Liver (tissue), 9 donors: ENCODE data around the gene GPD1. TPM values are rescaled to one million over a fixed set of nuclear protein-coding genes. Genes with fewer than 3 reads are reported as not detected.

ENCODE experiments used
- DNase-seq: peaks from one replicate; pipeline ENCODE4 v3.0.0-alpha.2; 2017; ENCODE audit warnings: low spot score
- H3K27ac ChIP-seq, 2 donors: one replicate each; pipeline ENCODE4 v1.7.0; 2013; ENCODE audit warnings: inconsistent platforms in 2 of 2, low read length in 2 of 2, control low read depth in 1 of 2, low read depth in 1 of 2, mild to moderate bottlenecking in 1 of 2
- H3K27me3 ChIP-seq, 4 donors: one replicate each; pipeline versions ENCODE4 v1.6.1 to v1.7.0; 2013; ENCODE audit warnings: low read length in 3 of 4, inconsistent platforms in 1 of 4, mild to moderate bottlenecking in 1 of 4, moderate library complexity in 1 of 4; ENCODE audit not compliant: control insufficient read depth in 4 of 4, insufficient read depth in 4 of 4
- H3K36me3 ChIP-seq, 4 donors: one replicate each; pipeline versions ENCODE4 v1.6.1 to v1.7.0; 2013; ENCODE audit warnings: low read length in 3 of 4, mild to moderate bottlenecking in 3 of 4, low read depth in 1 of 4, moderate library complexity in 1 of 4; ENCODE audit not compliant: control insufficient read depth in 4 of 4, insufficient read depth in 3 of 4
- H3K4me1 ChIP-seq, 4 donors: one replicate each; pipeline versions ENCODE4 v1.6.1 to v1.7.0; 2013; ENCODE audit warnings: low read length in 3 of 4, mild to moderate bottlenecking in 3 of 4, moderate library complexity in 1 of 4; ENCODE audit not compliant: control insufficient read depth in 4 of 4, insufficient read depth in 4 of 4
- H3K4me3 ChIP-seq, 3 donors: one replicate each; pipeline versions ENCODE4 v1.6.1 to v1.7.0; 2013; ENCODE audit warnings: low read length in 3 of 3, control low read depth in 1 of 3, low read depth in 1 of 3, mild to moderate bottlenecking in 1 of 3
- H3K9ac ChIP-seq, 2 donors: one replicate each; pipeline ENCODE4 v1.7.0; 2013; ENCODE audit warnings: low read length in 2 of 2, mild to moderate bottlenecking in 2 of 2, moderate library complexity in 2 of 2, control low read depth in 1 of 2, low read depth in 1 of 2
- H3K9me3 ChIP-seq, 4 donors: one replicate each; pipeline versions ENCODE4 v1.6.1 to v1.7.0; 2013; ENCODE audit warnings: low read length in 3 of 4; ENCODE audit not compliant: control insufficient read depth in 4 of 4
- EGR1 ChIP-seq, 2 donors: IDR thresholded peaks; 2 replicates each; pipeline ENCODE4 v1.6.1; 2016 to 2018; ENCODE audit warnings: antibody characterized with exemption in 2 of 2, low read depth in 2 of 2
- FOXA1 ChIP-seq: IDR thresholded peaks from 2 replicates; pipeline ENCODE4 v1.6.1; 2016; ENCODE audit warnings: antibody characterized with exemption
- FOXA2 ChIP-seq: IDR thresholded peaks from 2 replicates; pipeline ENCODE4 v1.6.1; 2016; ENCODE audit warnings: antibody characterized with exemption
- GABPA ChIP-seq, 2 donors: IDR thresholded peaks in 1 of 2; conservative IDR thresholded peaks in 1 of 2; 2 replicates each; pipeline ENCODE4 v1.6.1; 2016; ENCODE audit warnings: antibody characterized with exemption in 2 of 2, mild to moderate bottlenecking in 1 of 2, moderate library complexity in 1 of 2
- HNF4A ChIP-seq, 2 donors: conservative IDR thresholded peaks; 2 replicates each; pipeline ENCODE4 v1.6.1; 2016; ENCODE audit warnings: antibody characterized with exemption in 2 of 2, mild to moderate bottlenecking in 2 of 2
- HNF4G ChIP-seq: IDR thresholded peaks from 2 replicates; pipeline ENCODE4 v1.6.1; 2016; ENCODE audit warnings: antibody characterized with exemption
- JUND ChIP-seq, 2 donors: IDR thresholded peaks; 2 replicates each; pipeline ENCODE4 v1.6.1; 2016; ENCODE audit warnings: antibody characterized with exemption in 2 of 2
- NR2F2 ChIP-seq: IDR thresholded peaks from 2 replicates; pipeline ENCODE4 v1.6.1; 2016; ENCODE audit warnings: antibody characterized with exemption
- RXRA ChIP-seq, 2 donors: IDR thresholded peaks; 2 replicates each; pipeline ENCODE4 v1.6.1; 2017 to 2018; ENCODE audit warnings: antibody characterized with exemption in 2 of 2, mild to moderate bottlenecking in 1 of 2
- SP1 ChIP-seq: IDR thresholded peaks from 2 replicates; pipeline ENCODE4 v1.6.1; 2018; ENCODE audit warnings: antibody characterized with exemption, mild to moderate bottlenecking
- TAF1 ChIP-seq: conservative IDR thresholded peaks from 2 replicates; pipeline ENCODE4 v1.6.1; 2016; ENCODE audit warnings: antibody characterized with exemption, mild to moderate bottlenecking
- YY1 ChIP-seq: IDR thresholded peaks from 2 replicates; pipeline ENCODE4 v1.6.1; 2016; ENCODE audit warnings: antibody characterized with exemption, mild to moderate bottlenecking
- WGBS: extraction: QIAGEN DNeasy Blood & Tissue Kit; methylation state at CpG from one replicate; pipeline ENCODE4 v1.1.7; 2013; 5-methylcytosine and 5-hydroxymethylcytosine counted together
- polyA plus RNA-seq, 2 donors: library from polyadenylated mRNA; stranded (reverse) in 1 of 2; unstranded in 1 of 2; fragments of 200-250 nt in 1 of 2; fragments of >200 nt in 1 of 2; fragmentation: Nextera tagmentation in 1 of 2; extraction: Ambion mirVana in 1 of 2; gene quantifications; one replicate each; pipeline versions ENCODE4 v1.2.1 to v1.2.3, GENCODE V29; 2013 to 2015
- total RNA-seq, 2 donors: library from RNA; depleted of rRNA; stranded (reverse); fragments of >200 nt; gene quantifications; one replicate each; pipeline ENCODE4 v1.2.3, GENCODE V29; 2014
- TF ChIP-seq, protein P1 (sequence below): IDR thresholded peaks from 2 replicates; pipeline ENCODE4 v1.6.1; 2016; ENCODE audit warnings: antibody characterized with exemption
- TF ChIP-seq, protein P2 (sequence below): fragments of 150-350 bp; IDR thresholded peaks from 2 replicates; pipeline ENCODE4 v1.5.1; 2017; ENCODE audit warnings: improper control_type of control experiment, low read depth, low read length; ENCODE audit not compliant: missing input control
- TF ChIP-seq, protein P3 (sequence below): IDR thresholded peaks from 2 replicates; pipeline ENCODE4 v1.6.1; 2016; ENCODE audit warnings: antibody characterized with exemption, mild to moderate bottlenecking
- TF ChIP-seq, protein P4 (sequence below): IDR thresholded peaks from 2 replicates; pipeline ENCODE4 v1.6.1; 2016; ENCODE audit warnings: antibody characterized with exemption
- TF ChIP-seq, protein P5 (sequence below): IDR thresholded peaks from 2 replicates; pipeline ENCODE4 v1.6.1; 2016; ENCODE audit warnings: antibody characterized with exemption
- donor health status: healthy.
- donor health status: healthy.
- donor health status: healthy.
- donor health status: healthy.
- donor health status: healthy.

Gene GPD1
- total and polyA plus RNA-seq, 4 donors, result 12.0 to 323 (median 85.6) TPM

DNA sequence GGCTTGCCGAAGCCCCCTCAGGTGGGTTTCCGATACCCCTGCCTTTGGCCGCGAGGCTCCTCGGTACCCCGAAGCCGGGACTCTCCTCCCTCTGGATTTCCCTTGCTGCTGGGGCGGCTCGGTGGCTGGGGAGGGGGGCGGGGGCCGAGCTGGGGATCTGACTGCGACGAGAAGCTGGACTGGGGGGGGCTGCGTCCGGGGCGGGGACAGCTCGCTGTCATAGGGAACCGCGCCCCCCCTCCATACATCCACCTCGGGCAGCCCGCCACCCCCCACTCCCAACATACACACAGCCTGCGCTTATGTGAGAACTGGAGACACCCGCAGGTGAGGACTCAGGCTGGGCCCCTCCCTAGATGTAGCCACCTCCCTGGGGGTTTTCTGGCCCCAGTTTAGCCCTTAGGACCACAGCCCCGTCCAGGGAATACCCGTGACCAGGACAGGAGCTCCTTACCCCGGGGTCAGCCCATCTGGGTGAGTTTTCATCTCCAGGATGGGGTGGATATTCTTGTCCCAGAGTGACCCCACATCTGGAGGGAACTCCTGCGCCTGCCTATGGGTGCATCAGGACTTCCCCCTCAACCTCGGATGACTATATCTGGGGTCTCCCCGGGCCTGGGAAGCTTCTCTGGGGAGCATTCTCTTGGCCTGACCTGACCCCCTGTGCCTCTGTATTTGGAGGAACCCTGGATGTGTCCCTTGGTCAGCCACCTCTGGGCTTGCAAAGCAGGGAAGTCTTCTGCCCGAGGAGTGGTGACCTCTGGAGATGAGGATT is 45.7 kb upstream of the GPD1 start:
- no peaks in the 10 kb centered on the region for H3K36me3 ChIP-seq
- no peaks in the 10 kb centered on the region for H3K9me3 ChIP-seq
- H3K4me1 ChIP-seq, result peaks cover 7 to 20% (median 10%) of the 10 kb centered on the region in 4 donors
- 23% methylated on average over 30 of the region's 30 CpGs for WGBS
- peaks cover 0 to 2% (median 0%) of the 10 kb centered on the region in 4 donors for H3K27me3 ChIP-seq
- TF ChIP-seq HNF4G (no peak), EGR1 (IDR thresholded peaks at IDR 0.05; ENCODE audit: low read depth in 2 of 2) (no peak), FOXA2 (no peak), HNF4A (conservative IDR thresholded peaks at IDR 0.05) (no peak), TAF1 (no peak), YY1 (no peak), RXRA (IDR thresholded peaks at IDR 0.05) (no peak), FOXA1 (no peak), GABPA (IDR thresholded peaks at IDR 0.05 in 1 of 2, conservative IDR thresholded peaks at IDR 0.05 in 1 of 2) (no peak), NR2F2 (no peak), JUND (IDR thresholded peaks at IDR 0.05) (no peak), SP1 (no peak)
- TF ChIP-seq, protein P1, sequence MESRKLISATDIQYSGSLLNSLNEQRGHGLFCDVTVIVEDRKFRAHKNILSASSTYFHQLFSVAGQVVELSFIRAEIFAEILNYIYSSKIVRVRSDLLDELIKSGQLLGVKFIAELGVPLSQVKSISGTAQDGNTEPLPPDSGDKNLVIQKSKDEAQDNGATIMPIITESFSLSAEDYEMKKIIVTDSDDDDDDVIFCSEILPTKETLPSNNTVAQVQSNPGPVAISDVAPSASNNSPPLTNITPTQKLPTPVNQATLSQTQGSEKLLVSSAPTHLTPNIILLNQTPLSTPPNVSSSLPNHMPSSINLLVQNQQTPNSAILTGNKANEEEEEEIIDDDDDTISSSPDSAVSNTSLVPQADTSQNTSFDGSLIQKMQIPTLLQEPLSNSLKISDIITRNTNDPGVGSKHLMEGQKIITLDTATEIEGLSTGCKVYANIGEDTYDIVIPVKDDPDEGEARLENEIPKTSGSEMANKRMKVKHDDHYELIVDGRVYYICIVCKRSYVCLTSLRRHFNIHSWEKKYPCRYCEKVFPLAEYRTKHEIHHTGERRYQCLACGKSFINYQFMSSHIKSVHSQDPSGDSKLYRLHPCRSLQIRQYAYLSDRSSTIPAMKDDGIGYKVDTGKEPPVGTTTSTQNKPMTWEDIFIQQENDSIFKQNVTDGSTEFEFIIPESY, result no peak
- TF ChIP-seq, protein P2, sequence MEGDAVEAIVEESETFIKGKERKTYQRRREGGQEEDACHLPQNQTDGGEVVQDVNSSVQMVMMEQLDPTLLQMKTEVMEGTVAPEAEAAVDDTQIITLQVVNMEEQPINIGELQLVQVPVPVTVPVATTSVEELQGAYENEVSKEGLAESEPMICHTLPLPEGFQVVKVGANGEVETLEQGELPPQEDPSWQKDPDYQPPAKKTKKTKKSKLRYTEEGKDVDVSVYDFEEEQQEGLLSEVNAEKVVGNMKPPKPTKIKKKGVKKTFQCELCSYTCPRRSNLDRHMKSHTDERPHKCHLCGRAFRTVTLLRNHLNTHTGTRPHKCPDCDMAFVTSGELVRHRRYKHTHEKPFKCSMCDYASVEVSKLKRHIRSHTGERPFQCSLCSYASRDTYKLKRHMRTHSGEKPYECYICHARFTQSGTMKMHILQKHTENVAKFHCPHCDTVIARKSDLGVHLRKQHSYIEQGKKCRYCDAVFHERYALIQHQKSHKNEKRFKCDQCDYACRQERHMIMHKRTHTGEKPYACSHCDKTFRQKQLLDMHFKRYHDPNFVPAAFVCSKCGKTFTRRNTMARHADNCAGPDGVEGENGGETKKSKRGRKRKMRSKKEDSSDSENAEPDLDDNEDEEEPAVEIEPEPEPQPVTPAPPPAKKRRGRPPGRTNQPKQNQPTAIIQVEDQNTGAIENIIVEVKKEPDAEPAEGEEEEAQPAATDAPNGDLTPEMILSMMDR, result no peak
- TF ChIP-seq, protein P3, sequence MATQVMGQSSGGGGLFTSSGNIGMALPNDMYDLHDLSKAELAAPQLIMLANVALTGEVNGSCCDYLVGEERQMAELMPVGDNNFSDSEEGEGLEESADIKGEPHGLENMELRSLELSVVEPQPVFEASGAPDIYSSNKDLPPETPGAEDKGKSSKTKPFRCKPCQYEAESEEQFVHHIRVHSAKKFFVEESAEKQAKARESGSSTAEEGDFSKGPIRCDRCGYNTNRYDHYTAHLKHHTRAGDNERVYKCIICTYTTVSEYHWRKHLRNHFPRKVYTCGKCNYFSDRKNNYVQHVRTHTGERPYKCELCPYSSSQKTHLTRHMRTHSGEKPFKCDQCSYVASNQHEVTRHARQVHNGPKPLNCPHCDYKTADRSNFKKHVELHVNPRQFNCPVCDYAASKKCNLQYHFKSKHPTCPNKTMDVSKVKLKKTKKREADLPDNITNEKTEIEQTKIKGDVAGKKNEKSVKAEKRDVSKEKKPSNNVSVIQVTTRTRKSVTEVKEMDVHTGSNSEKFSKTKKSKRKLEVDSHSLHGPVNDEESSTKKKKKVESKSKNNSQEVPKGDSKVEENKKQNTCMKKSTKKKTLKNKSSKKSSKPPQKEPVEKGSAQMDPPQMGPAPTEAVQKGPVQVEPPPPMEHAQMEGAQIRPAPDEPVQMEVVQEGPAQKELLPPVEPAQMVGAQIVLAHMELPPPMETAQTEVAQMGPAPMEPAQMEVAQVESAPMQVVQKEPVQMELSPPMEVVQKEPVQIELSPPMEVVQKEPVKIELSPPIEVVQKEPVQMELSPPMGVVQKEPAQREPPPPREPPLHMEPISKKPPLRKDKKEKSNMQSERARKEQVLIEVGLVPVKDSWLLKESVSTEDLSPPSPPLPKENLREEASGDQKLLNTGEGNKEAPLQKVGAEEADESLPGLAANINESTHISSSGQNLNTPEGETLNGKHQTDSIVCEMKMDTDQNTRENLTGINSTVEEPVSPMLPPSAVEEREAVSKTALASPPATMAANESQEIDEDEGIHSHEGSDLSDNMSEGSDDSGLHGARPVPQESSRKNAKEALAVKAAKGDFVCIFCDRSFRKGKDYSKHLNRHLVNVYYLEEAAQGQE, result no peak
- TF ChIP-seq, protein P4, sequence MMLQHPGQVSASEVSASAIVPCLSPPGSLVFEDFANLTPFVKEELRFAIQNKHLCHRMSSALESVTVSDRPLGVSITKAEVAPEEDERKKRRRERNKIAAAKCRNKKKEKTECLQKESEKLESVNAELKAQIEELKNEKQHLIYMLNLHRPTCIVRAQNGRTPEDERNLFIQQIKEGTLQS, result no peak
- TF ChIP-seq, protein P5, sequence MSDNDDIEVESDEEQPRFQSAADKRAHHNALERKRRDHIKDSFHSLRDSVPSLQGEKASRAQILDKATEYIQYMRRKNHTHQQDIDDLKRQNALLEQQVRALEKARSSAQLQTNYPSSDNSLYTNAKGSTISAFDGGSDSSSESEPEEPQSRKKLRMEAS, result no peak
- H3K4me3 ChIP-seq, result peak overlapping the region in 1 of 3 donors; percentile 61
- no peak overlapping the region for H3K9ac ChIP-seq
- no peak for DNase-seq
- no peak overlapping the region for H3K27ac ChIP-seq
